Osteocyte (in vitro differentiated cells): ENCODE data around the gene AADAC. TPM values are rescaled to one million over a fixed set of nuclear protein-coding genes. Genes with fewer than 3 reads are reported as not detected.
A peak's percentile ranks its signal among the peaks of the same experiment; 100 is the strongest.

ENCODE experiments used
- DNase-seq: peaks from one replicate; pipeline ENCODE4 v3.0.0; 2021; ENCODE audit warnings: mixed read lengths; ENCODE audit not compliant: unreplicated experiment; ENCODE audit errors: extremely low spot score
- H3K27ac Mint-ChIP-seq: one replicate; pipeline ENCODE4 v1.8.0; 2021; ENCODE audit warnings: mild to moderate bottlenecking, mixed read lengths; ENCODE audit not compliant: unreplicated experiment
- H3K27me3 Mint-ChIP-seq: one replicate; pipeline ENCODE4 v1.8.0; 2021; ENCODE audit warnings: mixed read lengths; ENCODE audit not compliant: unreplicated experiment
- H3K36me3 Mint-ChIP-seq: one replicate; pipeline ENCODE4 v1.8.0; 2021; ENCODE audit warnings: mixed read lengths; ENCODE audit not compliant: unreplicated experiment
- H3K4me1 Mint-ChIP-seq: one replicate; pipeline ENCODE4 v1.8.0; 2021; ENCODE audit warnings: mixed read lengths; ENCODE audit not compliant: unreplicated experiment
- H3K4me3 Mint-ChIP-seq: one replicate; pipeline ENCODE4 v1.8.0; 2021; ENCODE audit warnings: mild to moderate bottlenecking, moderate library complexity, mixed read lengths; ENCODE audit not compliant: unreplicated experiment
- H3K9me3 Mint-ChIP-seq: one replicate; pipeline ENCODE4 v1.8.0; 2021; ENCODE audit warnings: mixed read lengths; ENCODE audit not compliant: unreplicated experiment
- total RNA-seq: library from RNA; stranded (reverse); gene quantifications from 2 replicates; pipeline ENCODE4 v1.2.1, GENCODE V29; 2021
- TF ChIP-seq, protein P1 (sequence below): fragments of 200-600 bp; sonication (generic); IDR thresholded peaks from 2 replicates; pipeline ENCODE4 v1.5.0; 2021; ENCODE audit warnings: antibody characterized with exemption, mild to moderate bottlenecking, moderate library complexity

The AADAC gene
- total RNA-seq, 1 donor from 2014 or later, result not detected

DNA sequence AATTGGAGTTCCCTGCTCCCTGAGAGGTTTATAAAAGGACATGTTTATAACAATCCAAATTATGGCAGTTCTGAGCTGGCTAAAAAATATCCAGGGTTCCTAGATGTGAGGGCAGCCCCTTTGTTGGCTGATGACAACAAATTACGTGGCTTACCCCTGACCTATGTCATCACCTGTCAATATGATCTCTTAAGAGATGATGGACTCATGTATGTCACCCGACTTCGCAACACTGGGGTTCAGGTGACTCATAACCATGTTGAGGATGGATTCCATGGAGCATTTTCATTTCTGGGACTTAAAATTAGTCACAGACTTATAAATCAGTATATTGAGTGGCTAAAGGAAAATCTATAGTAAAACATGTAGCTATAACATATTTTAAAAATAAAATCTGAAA is 13.9 kb downstream of the AADAC start:
- Mint-ChIP-seq H3K27me3 (no peaks in the 10 kb centered on the region), H3K4me1 (no peaks in the 10 kb centered on the region), H3K36me3 (no peaks in the 10 kb centered on the region), H3K4me3 (no peak overlapping the region), H3K27ac (no peak overlapping the region), H3K9me3 (peaks cover 19% of the 10 kb centered on the region)
- DNase-seq, result no peak
- TF ChIP-seq, protein P1, sequence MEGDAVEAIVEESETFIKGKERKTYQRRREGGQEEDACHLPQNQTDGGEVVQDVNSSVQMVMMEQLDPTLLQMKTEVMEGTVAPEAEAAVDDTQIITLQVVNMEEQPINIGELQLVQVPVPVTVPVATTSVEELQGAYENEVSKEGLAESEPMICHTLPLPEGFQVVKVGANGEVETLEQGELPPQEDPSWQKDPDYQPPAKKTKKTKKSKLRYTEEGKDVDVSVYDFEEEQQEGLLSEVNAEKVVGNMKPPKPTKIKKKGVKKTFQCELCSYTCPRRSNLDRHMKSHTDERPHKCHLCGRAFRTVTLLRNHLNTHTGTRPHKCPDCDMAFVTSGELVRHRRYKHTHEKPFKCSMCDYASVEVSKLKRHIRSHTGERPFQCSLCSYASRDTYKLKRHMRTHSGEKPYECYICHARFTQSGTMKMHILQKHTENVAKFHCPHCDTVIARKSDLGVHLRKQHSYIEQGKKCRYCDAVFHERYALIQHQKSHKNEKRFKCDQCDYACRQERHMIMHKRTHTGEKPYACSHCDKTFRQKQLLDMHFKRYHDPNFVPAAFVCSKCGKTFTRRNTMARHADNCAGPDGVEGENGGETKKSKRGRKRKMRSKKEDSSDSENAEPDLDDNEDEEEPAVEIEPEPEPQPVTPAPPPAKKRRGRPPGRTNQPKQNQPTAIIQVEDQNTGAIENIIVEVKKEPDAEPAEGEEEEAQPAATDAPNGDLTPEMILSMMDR, result no peak

DNA sequence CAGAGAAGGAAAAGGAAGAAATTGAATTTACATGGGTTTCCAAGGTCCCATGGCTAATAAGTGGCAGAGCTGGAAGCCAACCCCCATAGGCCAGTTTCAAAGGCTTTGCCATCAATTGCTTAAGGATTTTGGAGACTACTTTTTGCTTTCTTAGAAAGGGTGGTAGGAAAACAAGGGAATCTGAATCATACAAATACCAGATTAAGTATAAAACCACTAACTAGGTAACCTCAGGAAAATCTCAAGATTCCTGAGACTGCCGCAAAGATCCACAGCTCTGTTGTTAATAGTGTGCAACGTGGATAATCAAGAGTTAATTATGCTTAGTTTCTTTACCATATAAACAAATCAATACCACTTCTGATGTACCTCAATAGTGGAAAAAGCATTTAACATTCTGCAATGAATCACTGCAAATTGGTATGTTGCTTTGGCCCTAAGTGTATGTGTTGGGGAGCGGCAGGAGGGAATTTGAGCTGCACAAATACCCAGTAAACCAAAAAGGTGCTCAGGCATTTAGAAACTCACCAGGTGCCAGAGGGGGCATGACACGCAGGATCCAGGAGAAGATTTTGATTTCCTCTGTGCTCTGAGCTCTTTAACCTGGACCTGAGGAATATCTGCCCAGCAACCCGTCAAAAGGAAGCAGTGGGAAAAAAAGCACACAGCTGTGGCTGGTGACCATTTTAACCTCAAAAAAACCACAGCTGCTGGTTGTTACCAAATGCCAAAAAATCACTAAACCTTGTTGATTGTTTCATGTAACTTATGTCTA is 22.0 kb downstream of the AADAC start:
- TF ChIP-seq, protein P1, result no peak
- Mint-ChIP-seq H3K4me1 (peaks cover 11% of the 10 kb centered on the region), H3K27me3 (no peaks in the 10 kb centered on the region), H3K4me3 (no peak overlapping the region), H3K9me3 (peaks cover under 1% of the 10 kb centered on the region), H3K27ac (peak overlapping the region; percentile 45), H3K36me3 (no peaks in the 10 kb centered on the region)
- no peak for DNase-seq

DNA sequence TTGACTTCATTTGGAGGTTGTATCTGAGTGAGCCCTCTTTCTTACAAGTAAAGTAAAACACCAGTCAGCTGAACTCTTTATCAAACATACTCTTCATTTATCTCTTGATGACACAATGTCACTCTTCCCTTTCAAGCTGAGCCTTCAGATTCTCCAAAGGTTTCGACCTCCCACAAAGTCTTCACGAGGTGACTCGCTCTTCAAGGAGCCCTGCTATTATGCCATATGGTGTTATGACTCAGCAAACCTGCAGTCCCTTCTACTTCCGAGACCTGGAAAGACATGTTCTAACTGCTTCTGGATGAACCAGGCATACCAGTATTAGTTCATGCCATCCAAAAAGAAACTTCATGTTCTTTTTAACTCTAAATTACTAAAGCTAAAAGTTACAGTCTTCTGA is 23.1 kb downstream of the AADAC start:
- peaks cover 18% of the 10 kb centered on the region for H3K4me1 Mint-ChIP-seq
- H3K4me3 Mint-ChIP-seq, result no peak overlapping the region
- no peaks in the 10 kb centered on the region for H3K9me3 Mint-ChIP-seq
- TF ChIP-seq, protein P1, result no peak
- no peak for DNase-seq
- H3K36me3 Mint-ChIP-seq, result no peaks in the 10 kb centered on the region
- no peaks in the 10 kb centered on the region for H3K27me3 Mint-ChIP-seq
- peak overlapping the region; percentile 17 for H3K27ac Mint-ChIP-seq

DNA sequence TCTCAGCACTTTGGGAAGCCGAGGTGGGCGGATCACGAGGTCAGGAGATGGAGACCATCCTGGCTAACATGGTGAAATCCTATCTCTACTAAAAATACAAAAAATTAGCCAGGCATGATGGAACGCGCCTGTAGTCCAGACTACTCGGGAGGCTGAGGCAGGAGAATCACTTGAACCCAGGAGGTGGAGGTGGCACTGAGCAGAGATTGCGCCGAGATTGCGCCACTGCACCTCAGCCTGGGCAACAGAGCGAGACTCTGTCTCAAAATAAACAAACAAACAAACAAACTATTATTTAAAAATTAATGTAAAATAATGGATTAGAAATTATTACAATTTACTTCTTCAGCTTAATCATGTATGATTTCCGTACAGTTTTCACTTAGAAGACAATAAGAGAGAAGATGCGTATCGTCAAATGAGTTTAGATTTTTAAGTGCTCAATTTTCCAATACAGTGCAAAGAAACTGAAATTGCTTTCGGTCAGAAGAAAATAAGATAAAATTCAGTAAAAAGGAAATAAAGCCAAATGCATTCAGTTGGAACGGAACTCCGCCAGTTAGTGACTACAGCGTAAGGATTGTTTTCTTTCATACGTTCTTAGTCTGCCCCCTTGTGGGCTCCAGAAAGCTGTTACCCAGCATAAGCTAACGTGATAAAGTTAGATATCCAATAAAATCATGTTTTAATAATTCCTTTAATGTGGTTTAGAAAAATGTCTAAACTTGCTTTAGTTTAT is 24.8 kb downstream of the AADAC start:
- Mint-ChIP-seq H3K4me3 (no peak overlapping the region), H3K27ac (no peak overlapping the region), H3K4me1 (peaks cover 24% of the 10 kb centered on the region), H3K36me3 (no peaks in the 10 kb centered on the region), H3K27me3 (no peaks in the 10 kb centered on the region), H3K9me3 (no peaks in the 10 kb centered on the region)
- TF ChIP-seq, protein P1, result peak; percentile 91
- DNase-seq, result no peak

DNA sequence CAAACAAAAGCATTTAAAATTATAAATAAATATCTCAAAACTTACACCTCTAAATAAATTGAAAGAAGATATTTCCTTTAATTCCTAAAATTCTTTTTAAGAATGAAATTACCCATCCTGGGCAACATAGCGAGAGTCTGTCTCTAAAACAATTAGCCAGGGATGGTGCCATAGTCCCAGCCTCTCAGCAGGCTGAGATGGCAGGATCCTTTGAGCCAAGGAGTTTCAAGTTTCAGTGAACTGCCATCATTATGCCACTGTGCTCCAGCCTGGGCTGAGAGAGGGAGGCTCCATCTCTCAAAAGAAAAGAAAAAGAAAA is 25.4 kb downstream of the AADAC start:
- Mint-ChIP-seq H3K4me3 (no peak overlapping the region), H3K9me3 (no peaks in the 10 kb centered on the region), H3K27ac (no peak overlapping the region), H3K36me3 (no peaks in the 10 kb centered on the region), H3K27me3 (no peaks in the 10 kb centered on the region), H3K4me1 (peaks cover 24% of the 10 kb centered on the region)
- DNase-seq, result no peak
- TF ChIP-seq, protein P1, result no peak
